Endothelial cell of umbilical vein (primary cell): ENCODE results near the gene TNS4.

ENCODE experiments used
- EZH2 ChIP-seq: IDR thresholded peaks from 2 replicates; pipeline ENCODE4 v1.6.1; 2012; ENCODE audit warnings: borderline replicate concordance, low read depth, mild to moderate bottlenecking, moderate library complexity, low read length, inconsistent platforms; ENCODE audit not compliant: severe bottlenecking
- JUN ChIP-seq: IDR thresholded peaks from 2 replicates; pipeline ENCODE4 v1.6.1; 2011; ENCODE audit warnings: borderline replicate concordance, low read depth; ENCODE audit not compliant: insufficient read length, insufficient read depth
- POLR2A ChIP-seq: IDR thresholded peaks from 2 replicates; pipeline ENCODE4 v1.6.1; 2012; ENCODE audit warnings: low read depth, mild to moderate bottlenecking, control low read depth, low read length
- POLR2AphosphoS5 ChIP-seq: IDR thresholded peaks from 2 replicates; pipeline ENCODE4 v1.6.1; 2012; ENCODE audit warnings: low read depth, mild to moderate bottlenecking, control low read depth, low read length, moderate library complexity; ENCODE audit not compliant: insufficient read depth
- TF ChIP-seq, protein P1 (sequence below), 2 donors: IDR thresholded peaks; 1 replicate in 1 of 2; 2 replicates in 1 of 2; pipeline ENCODE4 v1.5.1; 2011; ENCODE audit warnings: low read length in 2 of 2, mild to moderate bottlenecking in 2 of 2, moderate library complexity in 2 of 2, control low read depth in 1 of 2, inconsistent platforms in 1 of 2, low read depth in 1 of 2; ENCODE audit not compliant: insufficient read depth in 1 of 2; ENCODE audit errors: extremely low read depth in 1 of 2

DNA sequence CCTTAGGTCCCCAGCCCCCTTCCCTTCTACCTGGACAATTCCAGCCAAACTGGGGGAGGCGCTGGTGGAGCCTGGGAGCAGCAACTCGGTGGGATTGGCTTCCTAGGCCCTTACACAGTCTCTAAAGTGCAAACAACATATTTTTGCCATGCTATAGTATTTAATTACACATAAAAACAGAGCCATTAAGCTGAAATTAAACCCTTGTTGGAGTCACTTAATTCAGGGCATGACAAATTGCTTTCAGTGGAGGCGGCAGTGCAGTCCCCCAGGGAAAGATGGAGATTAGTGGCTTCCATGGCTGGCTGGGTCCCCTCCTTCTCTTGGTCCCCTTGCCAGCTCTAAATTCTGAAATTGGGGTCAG is 40.8 kb downstream of the TNS4 start:
- TF ChIP-seq POLR2A (no peak), EZH2 (no peak), JUN (no peak), POLR2AphosphoS5 (no peak)
- TF ChIP-seq, protein P1, sequence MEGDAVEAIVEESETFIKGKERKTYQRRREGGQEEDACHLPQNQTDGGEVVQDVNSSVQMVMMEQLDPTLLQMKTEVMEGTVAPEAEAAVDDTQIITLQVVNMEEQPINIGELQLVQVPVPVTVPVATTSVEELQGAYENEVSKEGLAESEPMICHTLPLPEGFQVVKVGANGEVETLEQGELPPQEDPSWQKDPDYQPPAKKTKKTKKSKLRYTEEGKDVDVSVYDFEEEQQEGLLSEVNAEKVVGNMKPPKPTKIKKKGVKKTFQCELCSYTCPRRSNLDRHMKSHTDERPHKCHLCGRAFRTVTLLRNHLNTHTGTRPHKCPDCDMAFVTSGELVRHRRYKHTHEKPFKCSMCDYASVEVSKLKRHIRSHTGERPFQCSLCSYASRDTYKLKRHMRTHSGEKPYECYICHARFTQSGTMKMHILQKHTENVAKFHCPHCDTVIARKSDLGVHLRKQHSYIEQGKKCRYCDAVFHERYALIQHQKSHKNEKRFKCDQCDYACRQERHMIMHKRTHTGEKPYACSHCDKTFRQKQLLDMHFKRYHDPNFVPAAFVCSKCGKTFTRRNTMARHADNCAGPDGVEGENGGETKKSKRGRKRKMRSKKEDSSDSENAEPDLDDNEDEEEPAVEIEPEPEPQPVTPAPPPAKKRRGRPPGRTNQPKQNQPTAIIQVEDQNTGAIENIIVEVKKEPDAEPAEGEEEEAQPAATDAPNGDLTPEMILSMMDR (IDR thresholded peaks at IDR 0.05; ENCODE audit: extremely low read depth in 1 of 2, insufficient read depth in 1 of 2, low read depth in 1 of 2, low read length in 2 of 2), result no peak
